K562 (cell line): ENCODE results near the gene PGAM2.

ENCODE experiments used
- ARNT ChIP-seq, 2 experiments: fragments of 450-650 bp; IDR thresholded peaks; 2 replicates each; pipeline ENCODE4 v1.6.1; 2016; ENCODE audit warnings: mild to moderate bottlenecking in 1 of 2
- EP300 ChIP-seq: IDR thresholded peaks from 2 replicates; pipeline ENCODE4 v1.6.1; 2012; ENCODE audit warnings: low read length, improper control_type of control experiment
- ETV6 ChIP-seq, 3 experiments: fragments of 150-350 bp in 1 of 3; sonication (generic) in 1 of 3; formaldehyde crosslinking in 1 of 3; IDR thresholded peaks; 2 replicates each; pipeline versions ENCODE4 v1.6.1 to v1.8.0; 2014 to 2022; ENCODE audit warnings: borderline replicate concordance in 2 of 3, low read depth in 2 of 3, antibody characterized with exemption in 1 of 3, low read length in 1 of 3, mild to moderate bottlenecking in 1 of 3, missing genetic modification reagents in 1 of 3
- PML ChIP-seq: IDR thresholded peaks from 2 replicates; pipeline ENCODE4 v1.6.1; 2012; ENCODE audit warnings: low read length, inconsistent platforms
- SAFB2 ChIP-seq: fragments of 200-400 bp; formaldehyde crosslinking; IDR thresholded peaks from 2 replicates; pipeline ENCODE4 v1.6.1; 2018; ENCODE audit warnings: borderline replicate concordance, low read length, low read depth, moderate library complexity; ENCODE audit not compliant: severe bottlenecking
- SIN3A ChIP-seq, 2 experiments: fragments of 150-350 bp in 1 of 2; IDR thresholded peaks; 2 replicates each; pipeline ENCODE4 v1.6.1; 2011 to 2016; ENCODE audit warnings: borderline replicate concordance in 2 of 2, low read depth in 2 of 2, low read length in 2 of 2, mild to moderate bottlenecking in 2 of 2, moderate library complexity in 2 of 2; ENCODE audit not compliant: control insufficient read depth in 1 of 2
- TARDBP ChIP-seq: fragments of 450-650 bp; IDR thresholded peaks from 2 replicates; pipeline ENCODE4 v1.6.1; 2016
- YY1 ChIP-seq, 3 experiments: IDR thresholded peaks; 2 replicates each; pipeline ENCODE4 v1.6.1; 2011; ENCODE audit warnings: low read length in 2 of 3, mild to moderate bottlenecking in 2 of 3, moderate library complexity in 2 of 3, borderline replicate concordance in 1 of 3, control low read depth in 1 of 3, low read depth in 1 of 3; ENCODE audit not compliant: insufficient read depth in 3 of 3, insufficient replicate concordance in 2 of 3, control insufficient read depth in 1 of 3, insufficient read length in 1 of 3; ENCODE audit errors: extremely low read depth in 1 of 3
- ZNF324 ChIP-seq: fragments of 250-450 bp; sonication (Bioruptor Pico); IDR thresholded peaks from 2 replicates; pipeline ENCODE4 v1.4.0; 2020; ENCODE audit warnings: mild to moderate bottlenecking
- TF ChIP-seq, protein P1 (sequence below), 2 experiments: fragments of 450-650 bp; formaldehyde crosslinking in 1 of 2; IDR thresholded peaks; 2 replicates each; pipeline versions ENCODE4 v1.4.0 to v1.6.1; 2014 to 2020; ENCODE audit warnings: mild to moderate bottlenecking in 2 of 2, borderline replicate concordance in 1 of 2, low read depth in 1 of 2
- TF ChIP-seq, protein P2 (sequence below): sonication (generic); formaldehyde crosslinking; IDR thresholded peaks from 2 replicates; pipeline ENCODE4 v1.8.0; 2022; ENCODE audit warnings: missing genetic modification reagents, mild to moderate bottlenecking, borderline replicate concordance
- TF ChIP-seq, protein P3 (sequence below), 3 experiments: IDR thresholded peaks in 2 of 3; conservative IDR thresholded peaks in 1 of 3; 2 replicates each; pipeline ENCODE4 v1.5.1; 2011 to 2012; ENCODE audit warnings: low read length in 3 of 3, mild to moderate bottlenecking in 3 of 3, control low read depth in 2 of 3, improper control_type of control experiment in 1 of 3, inconsistent platforms in 1 of 3, low read depth in 1 of 3, mixed read lengths in 1 of 3, moderate library complexity in 1 of 3; ENCODE audit not compliant: insufficient read depth in 2 of 3
- TF ChIP-seq, protein P4 (sequence below): IDR thresholded peaks from 3 replicates; pipeline ENCODE4 v1.6.1; 2011; ENCODE audit warnings: borderline replicate concordance, mild to moderate bottlenecking; ENCODE audit not compliant: insufficient read length, insufficient read depth

DNA sequence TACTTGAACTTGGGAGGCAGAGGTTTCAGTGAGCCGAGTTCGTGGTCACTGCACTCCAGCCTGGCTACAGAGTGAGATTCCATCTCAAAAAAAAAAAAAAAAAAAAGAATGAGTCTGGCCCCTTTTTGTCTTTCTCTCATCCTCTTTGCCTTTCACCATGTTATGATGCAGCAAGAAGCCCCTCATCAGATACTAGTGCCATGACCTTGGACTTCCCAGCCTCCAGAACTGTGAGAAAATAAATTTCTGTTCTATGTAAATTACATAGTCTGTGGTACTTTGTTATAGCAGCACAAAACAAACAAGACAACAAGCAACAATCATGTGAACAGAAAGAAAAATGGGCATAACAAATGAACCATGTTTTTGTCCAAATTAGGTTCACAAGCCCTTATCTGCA lies 23.1 kb downstream of the PGAM2 start:
- TF ChIP-seq ETV6 (IDR thresholded peaks at IDR 0.05; ENCODE audit: borderline replicate concordance in 1 of 2, low read depth in 2 of 2, low read length in 1 of 2) (no peak), ETV6 (CRISPR knock-in tag; IDR thresholded peaks at IDR 0.05; ENCODE audit: borderline replicate concordance) (no peak), SAFB2 (no peak), SIN3A (IDR thresholded peaks at IDR 0.05; ENCODE audit: borderline replicate concordance in 2 of 2, control insufficient read depth in 1 of 2, low read depth in 2 of 2, low read length in 2 of 2) (no peak), EP300 (no peak), PML (no peak), ARNT (IDR thresholded peaks at IDR 0.05) (no peak), TARDBP (no peak), ZNF324 (no peak), YY1 (IDR thresholded peaks at IDR 0.05; ENCODE audit: borderline replicate concordance in 1 of 3, control insufficient read depth in 1 of 3, extremely low read depth in 1 of 3, insufficient read depth in 3 of 3, insufficient read length in 1 of 3, insufficient replicate concordance in 2 of 3, low read depth in 1 of 3, low read length in 2 of 3) (no peak)
- TF ChIP-seq, protein P1, sequence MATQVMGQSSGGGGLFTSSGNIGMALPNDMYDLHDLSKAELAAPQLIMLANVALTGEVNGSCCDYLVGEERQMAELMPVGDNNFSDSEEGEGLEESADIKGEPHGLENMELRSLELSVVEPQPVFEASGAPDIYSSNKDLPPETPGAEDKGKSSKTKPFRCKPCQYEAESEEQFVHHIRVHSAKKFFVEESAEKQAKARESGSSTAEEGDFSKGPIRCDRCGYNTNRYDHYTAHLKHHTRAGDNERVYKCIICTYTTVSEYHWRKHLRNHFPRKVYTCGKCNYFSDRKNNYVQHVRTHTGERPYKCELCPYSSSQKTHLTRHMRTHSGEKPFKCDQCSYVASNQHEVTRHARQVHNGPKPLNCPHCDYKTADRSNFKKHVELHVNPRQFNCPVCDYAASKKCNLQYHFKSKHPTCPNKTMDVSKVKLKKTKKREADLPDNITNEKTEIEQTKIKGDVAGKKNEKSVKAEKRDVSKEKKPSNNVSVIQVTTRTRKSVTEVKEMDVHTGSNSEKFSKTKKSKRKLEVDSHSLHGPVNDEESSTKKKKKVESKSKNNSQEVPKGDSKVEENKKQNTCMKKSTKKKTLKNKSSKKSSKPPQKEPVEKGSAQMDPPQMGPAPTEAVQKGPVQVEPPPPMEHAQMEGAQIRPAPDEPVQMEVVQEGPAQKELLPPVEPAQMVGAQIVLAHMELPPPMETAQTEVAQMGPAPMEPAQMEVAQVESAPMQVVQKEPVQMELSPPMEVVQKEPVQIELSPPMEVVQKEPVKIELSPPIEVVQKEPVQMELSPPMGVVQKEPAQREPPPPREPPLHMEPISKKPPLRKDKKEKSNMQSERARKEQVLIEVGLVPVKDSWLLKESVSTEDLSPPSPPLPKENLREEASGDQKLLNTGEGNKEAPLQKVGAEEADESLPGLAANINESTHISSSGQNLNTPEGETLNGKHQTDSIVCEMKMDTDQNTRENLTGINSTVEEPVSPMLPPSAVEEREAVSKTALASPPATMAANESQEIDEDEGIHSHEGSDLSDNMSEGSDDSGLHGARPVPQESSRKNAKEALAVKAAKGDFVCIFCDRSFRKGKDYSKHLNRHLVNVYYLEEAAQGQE (IDR thresholded peaks at IDR 0.05; ENCODE audit: borderline replicate concordance), result no peak
- TF ChIP-seq, protein P1 (CRISPR knock-in tag; IDR thresholded peaks at IDR 0.05; ENCODE audit: low read depth), result no peak
- TF ChIP-seq, protein P2, sequence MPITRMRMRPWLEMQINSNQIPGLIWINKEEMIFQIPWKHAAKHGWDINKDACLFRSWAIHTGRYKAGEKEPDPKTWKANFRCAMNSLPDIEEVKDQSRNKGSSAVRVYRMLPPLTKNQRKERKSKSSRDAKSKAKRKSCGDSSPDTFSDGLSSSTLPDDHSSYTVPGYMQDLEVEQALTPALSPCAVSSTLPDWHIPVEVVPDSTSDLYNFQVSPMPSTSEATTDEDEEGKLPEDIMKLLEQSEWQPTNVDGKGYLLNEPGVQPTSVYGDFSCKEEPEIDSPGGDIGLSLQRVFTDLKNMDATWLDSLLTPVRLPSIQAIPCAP (CRISPR knock-in tag), result no peak
- TF ChIP-seq, protein P3, sequence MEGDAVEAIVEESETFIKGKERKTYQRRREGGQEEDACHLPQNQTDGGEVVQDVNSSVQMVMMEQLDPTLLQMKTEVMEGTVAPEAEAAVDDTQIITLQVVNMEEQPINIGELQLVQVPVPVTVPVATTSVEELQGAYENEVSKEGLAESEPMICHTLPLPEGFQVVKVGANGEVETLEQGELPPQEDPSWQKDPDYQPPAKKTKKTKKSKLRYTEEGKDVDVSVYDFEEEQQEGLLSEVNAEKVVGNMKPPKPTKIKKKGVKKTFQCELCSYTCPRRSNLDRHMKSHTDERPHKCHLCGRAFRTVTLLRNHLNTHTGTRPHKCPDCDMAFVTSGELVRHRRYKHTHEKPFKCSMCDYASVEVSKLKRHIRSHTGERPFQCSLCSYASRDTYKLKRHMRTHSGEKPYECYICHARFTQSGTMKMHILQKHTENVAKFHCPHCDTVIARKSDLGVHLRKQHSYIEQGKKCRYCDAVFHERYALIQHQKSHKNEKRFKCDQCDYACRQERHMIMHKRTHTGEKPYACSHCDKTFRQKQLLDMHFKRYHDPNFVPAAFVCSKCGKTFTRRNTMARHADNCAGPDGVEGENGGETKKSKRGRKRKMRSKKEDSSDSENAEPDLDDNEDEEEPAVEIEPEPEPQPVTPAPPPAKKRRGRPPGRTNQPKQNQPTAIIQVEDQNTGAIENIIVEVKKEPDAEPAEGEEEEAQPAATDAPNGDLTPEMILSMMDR (IDR thresholded peaks at IDR 0.05 in 2 of 3, conservative IDR thresholded peaks at IDR 0.05 in 1 of 3; ENCODE audit: insufficient read depth in 2 of 3, low read depth in 1 of 3, low read length in 3 of 3), result no peak
- TF ChIP-seq, protein P4, sequence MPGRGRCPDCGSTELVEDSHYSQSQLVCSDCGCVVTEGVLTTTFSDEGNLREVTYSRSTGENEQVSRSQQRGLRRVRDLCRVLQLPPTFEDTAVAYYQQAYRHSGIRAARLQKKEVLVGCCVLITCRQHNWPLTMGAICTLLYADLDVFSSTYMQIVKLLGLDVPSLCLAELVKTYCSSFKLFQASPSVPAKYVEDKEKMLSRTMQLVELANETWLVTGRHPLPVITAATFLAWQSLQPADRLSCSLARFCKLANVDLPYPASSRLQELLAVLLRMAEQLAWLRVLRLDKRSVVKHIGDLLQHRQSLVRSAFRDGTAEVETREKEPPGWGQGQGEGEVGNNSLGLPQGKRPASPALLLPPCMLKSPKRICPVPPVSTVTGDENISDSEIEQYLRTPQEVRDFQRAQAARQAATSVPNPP, result no peak
